Heart left ventricle (tissue), 16 donors: ENCODE data around the gene TXNRD3. TPM values are rescaled to one million over a fixed set of nuclear protein-coding genes. Genes with fewer than 3 reads are reported as not detected.

Experiments used
- ATAC-seq, 4 donors: fragments of 200-7000 bp; cut with Tn5 transposase; one replicate each; pipeline ENCODE4 v1.9.1; 2020 to 2022; ENCODE audit warnings: moderate library complexity in 4 of 4, mild to moderate bottlenecking in 3 of 4, moderate number of reproducible peaks in 1 of 4
- DNase-seq, 5 donors: peaks; one replicate each; pipeline ENCODE4 v3.0.0-alpha.2; 2020
- H3K27ac ChIP-seq, 12 donors: fragments of 200-600 bp; sonication (generic) in 4 of 12; one replicate each; pipeline versions ENCODE4 v1.5.0 to v1.8.0; 2016 to 2022; ENCODE audit warnings: mild to moderate bottlenecking in 2 of 12
- H3K27me3 ChIP-seq, 9 donors: fragments of 200-600 bp; sonication (generic) in 2 of 9; one replicate each; pipeline versions ENCODE4 v1.5.1 to v1.8.0; 2016 to 2022; ENCODE audit warnings: mild to moderate bottlenecking in 3 of 9
- H3K36me3 ChIP-seq, 9 donors: fragments of 200-600 bp; sonication (generic) in 2 of 9; one replicate each; pipeline versions ENCODE4 v1.5.0 to v1.8.0; 2018 to 2022; ENCODE audit warnings: mild to moderate bottlenecking in 2 of 9
- H3K4me1 ChIP-seq, 12 donors: fragments of 200-600 bp; sonication (generic) in 4 of 12; one replicate each; pipeline versions ENCODE4 v1.5.0 to v1.8.0; 2016 to 2022; ENCODE audit warnings: mild to moderate bottlenecking in 3 of 12
- H3K4me3 ChIP-seq, 12 donors: fragments of 200-600 bp; sonication (generic) in 4 of 12; one replicate each; pipeline versions ENCODE4 v1.5.0 to v1.8.0; 2017 to 2022; ENCODE audit warnings: mild to moderate bottlenecking in 9 of 12, moderate library complexity in 4 of 12
- H3K9me3 ChIP-seq, 12 donors: fragments of 200-600 bp; sonication (generic) in 4 of 12; one replicate each; pipeline versions ENCODE4 v1.5.0 to v1.8.0; 2016 to 2022; ENCODE audit warnings: mild to moderate bottlenecking in 1 of 12
- POLR2A ChIP-seq, 2 donors: fragments of 450-650 bp; IDR thresholded peaks; one replicate each; pipeline ENCODE4 v1.6.1; 2017; ENCODE audit warnings: antibody characterized with exemption in 2 of 2, mild to moderate bottlenecking in 2 of 2, moderate library complexity in 2 of 2
- WGBS, 4 donors: extraction: QIAGEN DNeasy Blood & Tissue Kit in 2 of 4; methylation state at CpG; one replicate each; pipeline versions ENCODE4 v1.1.5 to v1.1.7; 2013 to 2018; 5-methylcytosine and 5-hydroxymethylcytosine counted together
- intact Hi-C, 10 donors: fragments of 100-400 bp; cut with DNase I; formaldehyde crosslinking; loops; one replicate each; pipeline versions ENCODE4 v1.11.1 to v1.14.2; 2022
- polyA plus RNA-seq, 2 donors: library from polyadenylated mRNA; stranded (reverse); fragments of 200-250 nt; gene quantifications; one replicate each; pipeline ENCODE4 v1.2.3, GENCODE V29; 2013
- total RNA-seq, 9 donors: library from RNA; depleted of rRNA in 2 of 9; stranded (reverse); fragments of >200 nt in 2 of 9; fragmentation: NEBNext Ultra II Directional in 3 of 9; extraction: Animal tissue kit (Norgen Biotek cat#: 25700) in 3 of 9; gene quantifications; one replicate each; pipeline versions ENCODE4 v1.1.0 to v1.2.4, GENCODE V29; 2016 to 2023
- TF ChIP-seq, protein P1 (sequence below), 12 donors: fragments of 200-600 bp; sonication (generic) in 4 of 12; IDR thresholded peaks; one replicate each; pipeline versions ENCODE4 v1.5.0 to v1.8.0; 2018 to 2022; ENCODE audit warnings: antibody characterized with exemption in 12 of 12, mild to moderate bottlenecking in 5 of 12
- donor health status: ischemic (EF 13 %, LVEDD 7.1; RV severe dilation, severe dysfunction).
- donor health status: healthy with polysubstance abuse.
- donor health status: DM: no; HTN: yes; CAD: no.
- donor health status: DM: no; HTN: no; CAD: no.
- donor health status: ischemic (EF 25% LVEDD 6.9; RV normal size, moderate dysfunction).
- donor health status: ischemic (EF 25% LVEDD 5.7; RV mildly dilated, moderate dysfunction).
- donor health status: healthy.
- donor health status: DM: yes; HTN: yes; CAD: no.
- donor health status: ischemic (EF 35%, LVEDD 5.7; RV mildly dilated, moderate dysfunction).
- donor health status: nonischemic (EF 11% LVEDD 7.7; RV severe dilation, severe dysfunction).
- donor health status: DM: yes; HTN: yes; CAD: no.
- donor health status: PGD.
- donor health status: ischemic (EF 29% LVEDD 5.4; RV normal size, mild dysfunction).
- donor health status: nonischemic (EF 23%, LVEDD 6.1; RV moderate dilation, normal function).

The TXNRD3 gene
- total and polyA plus RNA-seq, 11 donors: 1.7 to 8.2 (median 5.7) TPM

DNA sequence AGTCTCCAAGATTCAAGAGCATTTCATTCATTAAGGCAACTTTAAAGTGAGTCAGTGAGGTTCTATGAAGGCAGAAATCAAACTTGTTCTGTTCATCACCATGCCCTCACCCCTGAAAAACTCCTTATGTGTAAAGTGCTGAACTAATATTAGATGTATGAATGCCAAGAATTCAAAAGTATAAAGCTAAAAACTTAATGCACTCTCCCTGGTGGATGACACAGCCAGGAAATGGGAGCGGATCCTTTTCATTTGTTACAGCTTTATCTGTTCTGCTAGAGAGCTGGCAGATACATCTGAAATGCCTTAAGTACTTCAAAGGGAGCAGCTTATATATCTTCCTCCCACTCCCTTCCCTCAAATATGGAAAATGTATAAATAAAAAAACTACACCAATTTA, 8.2 kb downstream of the TXNRD3 start:
- Histone ChIP-seq H3K4me1 (peaks cover 0 to 5% (median 0%) of the 10 kb centered on the region in 12 donors), H3K9me3 (peaks cover 0 to 7% (median 0%) of the 10 kb centered on the region in 12 donors), H3K27me3 (no peaks in the 10 kb centered on the region), H3K36me3 (peaks cover 0 to 36% (median 6%) of the 10 kb centered on the region in 9 donors), H3K4me3 (no peak overlapping the region), H3K27ac (no peak overlapping the region)
- TF ChIP-seq, protein P1, sequence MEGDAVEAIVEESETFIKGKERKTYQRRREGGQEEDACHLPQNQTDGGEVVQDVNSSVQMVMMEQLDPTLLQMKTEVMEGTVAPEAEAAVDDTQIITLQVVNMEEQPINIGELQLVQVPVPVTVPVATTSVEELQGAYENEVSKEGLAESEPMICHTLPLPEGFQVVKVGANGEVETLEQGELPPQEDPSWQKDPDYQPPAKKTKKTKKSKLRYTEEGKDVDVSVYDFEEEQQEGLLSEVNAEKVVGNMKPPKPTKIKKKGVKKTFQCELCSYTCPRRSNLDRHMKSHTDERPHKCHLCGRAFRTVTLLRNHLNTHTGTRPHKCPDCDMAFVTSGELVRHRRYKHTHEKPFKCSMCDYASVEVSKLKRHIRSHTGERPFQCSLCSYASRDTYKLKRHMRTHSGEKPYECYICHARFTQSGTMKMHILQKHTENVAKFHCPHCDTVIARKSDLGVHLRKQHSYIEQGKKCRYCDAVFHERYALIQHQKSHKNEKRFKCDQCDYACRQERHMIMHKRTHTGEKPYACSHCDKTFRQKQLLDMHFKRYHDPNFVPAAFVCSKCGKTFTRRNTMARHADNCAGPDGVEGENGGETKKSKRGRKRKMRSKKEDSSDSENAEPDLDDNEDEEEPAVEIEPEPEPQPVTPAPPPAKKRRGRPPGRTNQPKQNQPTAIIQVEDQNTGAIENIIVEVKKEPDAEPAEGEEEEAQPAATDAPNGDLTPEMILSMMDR (IDR thresholded peaks at IDR 0.05): no peak
- no peak for TF ChIP-seq POLR2A (IDR thresholded peaks at IDR 0.05)
- intact Hi-C loops: no loop called here
- 48 to 78% (median 73%) methylated on average over 1 of the region's 1 CpG for WGBS, 4 donors
- DNase-seq (no peak), ATAC-seq (no peak)

DNA sequence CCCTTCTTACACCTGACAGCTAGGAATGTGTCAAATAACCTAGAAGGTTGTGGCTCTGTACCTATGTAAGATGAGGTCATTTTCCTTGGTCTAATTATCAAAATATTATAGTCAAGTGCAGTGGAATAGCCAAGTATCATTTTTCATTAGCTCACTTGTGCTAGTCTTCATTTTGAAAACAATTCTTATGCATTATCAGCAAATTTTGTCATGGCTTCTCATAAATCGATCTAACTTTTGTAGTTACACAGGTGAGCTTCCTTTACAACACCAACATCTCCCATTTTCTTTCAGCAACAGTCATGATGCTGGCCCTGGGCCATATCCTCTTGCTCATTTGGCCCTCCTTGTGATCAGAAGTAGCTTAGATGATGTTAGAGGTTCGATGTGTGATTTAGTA, 10.3 kb downstream of the TXNRD3 start:
- Histone ChIP-seq H3K27ac (no peak overlapping the region), H3K4me1 (peaks cover 0 to 5% (median 0%) of the 10 kb centered on the region in 12 donors), H3K4me3 (no peak overlapping the region), H3K9me3 (peaks cover 0 to 7% (median 0%) of the 10 kb centered on the region in 12 donors), H3K27me3 (no peaks in the 10 kb centered on the region), H3K36me3 (peaks cover 0 to 52% (median 6%) of the 10 kb centered on the region in 9 donors)
- DNase-seq (no peak), ATAC-seq (no peak)
- WGBS, 4 donors: 89 to 94% (median 91%) methylated on average over 2 of the region's 2 CpGs
- intact Hi-C loops: no loop called here
- TF ChIP-seq POLR2A (IDR thresholded peaks at IDR 0.05): no peak
- TF ChIP-seq, protein P1 (IDR thresholded peaks at IDR 0.05): no peak

DNA sequence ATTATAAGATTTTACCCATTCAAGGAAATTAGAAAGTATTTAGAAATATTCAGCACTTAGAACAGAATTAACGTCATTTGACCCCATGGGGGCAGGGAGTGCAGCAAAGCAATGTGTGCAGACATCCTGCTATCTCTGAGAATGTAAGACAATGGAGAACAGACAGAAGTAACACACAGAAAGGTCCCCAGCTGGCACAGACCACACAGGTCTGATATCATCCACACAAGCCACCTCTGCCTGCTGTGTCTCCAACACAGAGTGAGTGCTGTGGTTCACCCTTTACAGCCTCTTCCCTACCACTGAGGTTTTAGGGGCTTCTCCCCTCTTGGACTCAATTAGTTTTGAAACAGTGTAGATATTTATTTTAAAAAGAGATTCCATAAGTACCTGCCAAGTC, 16.1 kb downstream of the TXNRD3 start:
- Histone ChIP-seq H3K4me3 (no peak overlapping the region), H3K4me1 (no peaks in the 10 kb centered on the region), H3K27me3 (no peaks in the 10 kb centered on the region), H3K27ac (no peak overlapping the region), H3K36me3 (peaks cover 0 to 70% (median 6%) of the 10 kb centered on the region in 9 donors), H3K9me3 (no peaks in the 10 kb centered on the region)
- no peak for TF ChIP-seq POLR2A (IDR thresholded peaks at IDR 0.05)
- TF ChIP-seq, protein P1 (IDR thresholded peaks at IDR 0.05): no peak
- intact Hi-C loops: no loop called here
- 74 to 94% (median 81%) methylated on average over 1 of the region's 1 CpG for WGBS, 4 donors
- ATAC-seq (no peak), DNase-seq (no peak)

DNA sequence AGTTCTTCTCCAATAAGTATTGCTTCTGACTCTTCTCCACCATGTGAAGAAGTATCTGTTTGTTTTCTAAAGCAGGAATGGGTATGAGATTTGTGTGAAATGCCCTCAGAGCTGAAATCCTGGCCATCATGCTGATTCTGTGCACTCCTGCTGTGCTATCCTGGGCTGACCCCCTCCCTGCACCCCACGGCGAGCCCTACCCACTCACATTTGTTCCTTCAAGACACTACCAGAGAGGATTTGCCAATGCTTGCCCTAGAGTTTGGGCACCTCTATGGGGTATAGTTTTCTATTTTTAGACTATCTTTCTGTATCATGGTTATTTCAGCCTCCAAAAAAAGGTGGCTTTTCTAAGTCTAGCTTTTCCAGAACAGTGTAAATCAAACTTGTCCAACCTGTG, 18.5 kb downstream of the TXNRD3 start:
- Histone ChIP-seq H3K4me3 (no peak overlapping the region), H3K36me3 (peaks cover 0 to 63% (median 0%) of the 10 kb centered on the region in 9 donors), H3K27ac (no peak overlapping the region), H3K4me1 (no peaks in the 10 kb centered on the region), H3K27me3 (no peaks in the 10 kb centered on the region), H3K9me3 (no peaks in the 10 kb centered on the region)
- no peak for DNase-seq
- no peak for TF ChIP-seq POLR2A (IDR thresholded peaks at IDR 0.05)
- TF ChIP-seq, protein P1 (IDR thresholded peaks at IDR 0.05): no peak
- intact Hi-C loops: no loop called here
- ATAC-seq: no peak
- 58 to 74% (median 62%) methylated on average over 2 of the region's 2 CpGs for WGBS, 4 donors
